Measurements from ENCODE around the gene CHP2. TPM values are rescaled to one million over a fixed set of nuclear protein-coding genes. Genes with fewer than 3 reads are reported as not detected.
A peak's percentile ranks its signal among the peaks of the same experiment; 100 is the strongest.

CHP2 gene
- not detected in 2 replicates for polyA plus RNA-seq (2012; rRNA removed)
- polyA plus RNA-seq (2012; cell fraction: cytosol; rRNA removed), result not detected in 2 replicates
- polyA plus RNA-seq (2012; cell fraction: nucleus; rRNA removed), result not detected in 2 replicates

GRCh38 chr16:23754594-23755483 is at the start of gene CHP2:
TSS of gene CHP2 (plus strand) at chr16:23755026. CDS start at chr16:23755050, 24 bp downstream.
- H3K4me1 ChIP-seq (ENCODE audit: control insufficient read depth in 1 of 2, insufficient read depth in 2 of 2, low read depth in 1 of 2, low read length in 1 of 2), result no peaks in the 10 kb centered on the region; a peak in 1 of 4 replicates
- no peak for TF ChIP-seq MEF2A (IDR thresholded peaks at IDR 0.05; ENCODE audit: borderline replicate concordance, low read depth)
- TF ChIP-seq ZBTB33 (IDR thresholded peaks at IDR 0.05; ENCODE audit: borderline replicate concordance, low read depth), result no peak
- POLR2A ChIA-PET, result no interaction called here
- H3F3A ChIP-seq (replicated peaks; ENCODE audit: insufficient read depth), result no peaks in the 10 kb centered on the region
- H3K79me2 ChIP-seq (ENCODE audit: insufficient read depth), result no peaks in the 10 kb centered on the region
- H3K9me2 ChIP-seq, result no peaks in the 10 kb centered on the region
- peak; percentile 58 for DNase-seq
- peaks cover 26% of the 10 kb centered on the region for H3K27me3 ChIP-seq (ENCODE audit: insufficient read depth)
- no peak within 1 kb of the TSS for H3K27ac ChIP-seq (ENCODE audit: low read depth in 2 of 2, low read length in 1 of 2)
- no peaks in the 10 kb centered on the region for H3K36me3 ChIP-seq (replicated peaks in 1 of 2; ENCODE audit: control insufficient read depth in 1 of 2, insufficient read depth in 2 of 2, low read length in 1 of 2)
- peak within 1 kb of the TSS in 1 of 2 experiments; percentile 7; a peak in 1 of 4 replicates for H3K4me3 ChIP-seq (ENCODE audit: low read depth in 2 of 2, low read length in 1 of 2)
- CTCF ChIA-PET, result interaction anchor here (0.6 to 1.5 kb wide), 3 partner anchors 20 to 287 kb away, joined by 3 read pairs; no protein-coding TSS in a partner anchor
- H3K4me2 ChIP-seq, result 0 out of 2 replicates have a peak within 1 kb of the TSS, but pooled peaks have one; percentile 19
- H3K9ac ChIP-seq, result no peak within 1 kb of the TSS
- 9% methylated on average over 25 of the region's 80 CpGs for WGBS (ENCODE audit: low lambda C conversion rate)
- no peaks in the 10 kb centered on the region for H4K20me1 ChIP-seq (ENCODE audit: insufficient read depth)
- H3K9me3 ChIP-seq, result no peaks in the 10 kb centered on the region
- no peak within 1 kb of the TSS for H2AFZ ChIP-seq (ENCODE audit: low read depth)

GRCh38 chr16:23705517-23705902 is 49.3 kb upstream of the CHP2 start:
- WGBS (ENCODE audit: low lambda C conversion rate), result 55% methylated on average over 2 of the region's 2 CpGs
- TF ChIP-seq MAX (IDR thresholded peaks at IDR 0.05; ENCODE audit: low read depth) (no peak), FOXM1 (IDR thresholded peaks at IDR 0.05; ENCODE audit: low read depth) (no peak), NFIC (IDR thresholded peaks at IDR 0.05; ENCODE audit: borderline replicate concordance) (no peak), USF2 (IDR thresholded peaks at IDR 0.05; ENCODE audit: borderline replicate concordance, low read depth, low read length) (no peak), TAF1 (IDR thresholded peaks at IDR 0.05; ENCODE audit: borderline replicate concordance, low read depth, low read length) (no peak), EP300 (IDR thresholded peaks at IDR 0.05; ENCODE audit: borderline replicate concordance in 1 of 2, low read depth in 1 of 2, low read length in 1 of 2) (no peak), FOXJ3 (CRISPR knock-in tag; IDR thresholded peaks at IDR 0.05) (no peak)

More at GRCh38 chr16:23705517-23705902, 49.3 kb upstream of the CHP2 start:
- H3K9me3 ChIP-seq, result no peaks in the 10 kb centered on the region
- H3K79me2 ChIP-seq (ENCODE audit: insufficient read depth), result no peaks in the 10 kb centered on the region
- H3K27me3 ChIP-seq (ENCODE audit: insufficient read depth), result no peaks in the 10 kb centered on the region
- no peak for DNase-seq
- no peaks in the 10 kb centered on the region for H3F3A ChIP-seq (replicated peaks; ENCODE audit: insufficient read depth)
- POLR2A ChIA-PET, result no interaction called here
- H3K9ac ChIP-seq, result no peak overlapping the region
- CTCF ChIA-PET, result interaction anchor here (0.9 kb wide), 1 partner anchor 23 kb away, joined by 3 read pairs; no protein-coding TSS in a partner anchor
- no peak overlapping the region for H3K4me2 ChIP-seq
- H2AFZ ChIP-seq (ENCODE audit: low read depth), result no peak overlapping the region
- no peaks in the 10 kb centered on the region for H3K36me3 ChIP-seq (replicated peaks in 1 of 2; ENCODE audit: control insufficient read depth in 1 of 2, insufficient read depth in 2 of 2, low read length in 1 of 2)
- H3K4me3 ChIP-seq (ENCODE audit: low read depth in 2 of 2, low read length in 1 of 2), result no peak overlapping the region
- no peaks in the 10 kb centered on the region for H4K20me1 ChIP-seq (ENCODE audit: insufficient read depth)
- no peaks in the 10 kb centered on the region for H3K9me2 ChIP-seq
- no peaks in the 10 kb centered on the region for H3K4me1 ChIP-seq (ENCODE audit: control insufficient read depth in 1 of 2, insufficient read depth in 2 of 2, low read depth in 1 of 2, low read length in 1 of 2)
- H3K27ac ChIP-seq (ENCODE audit: low read depth in 2 of 2, low read length in 1 of 2), result no peak overlapping the region
